PC-9 (cell line): ENCODE data around the gene MAP2K4. TPM values are rescaled to one million over a fixed set of nuclear protein-coding genes. Genes with fewer than 3 reads are reported as not detected.

Experiments used
- BruUV-seq: library from RNA; stranded (reverse); fragments of 400-500 nt; replicated peaks from 2 replicates; lab custom pipeline; 2021; lab: Mats Ljungman, UMichigan
- CTCF ChIA-PET: fragments of 300-600 bp; sonication (Branson Sonifier 250); formaldehyde crosslinking; loops from one replicate; lab custom pipeline; 2022; ENCODE audit warnings: antibody characterized with exemption; lab: Charles Lee
- POLR2A ChIA-PET: fragments of 300-600 bp; sonication (Branson Sonifier 250); formaldehyde crosslinking; loops from one replicate; lab custom pipeline; 2022; ENCODE audit warnings: antibody characterized with exemption; ENCODE audit not compliant: unreplicated experiment; lab: Charles Lee
- DNase-seq, 2 experiments: peaks; one replicate each; pipeline versions ENCODE4 v3.0.0 to v3.0.0-alpha.2; 2015 to 2022; ENCODE audit warnings: mixed read lengths in 1 of 2
- H2AFZ ChIP-seq: fragments of 200-600 bp; sonication (generic); 2 replicates; pipeline ENCODE4 v1.8.1; 2017; ENCODE audit warnings: antibody characterized with exemption
- H3F3A ChIP-seq: fragments of 200-600 bp; sonication (generic); 2 replicates; pipeline ENCODE4 v1.8.1; 2017; ENCODE audit warnings: antibody characterized with exemption, mild to moderate bottlenecking, low read depth; ENCODE audit not compliant: insufficient read depth
- H3K27ac ChIP-seq: fragments of 200-600 bp; sonication (generic); 2 replicates; pipeline ENCODE4 v1.6.1; 2016; ENCODE audit warnings: mixed run types
- H3K27me3 ChIP-seq: fragments of 200-600 bp; sonication (generic); 2 replicates; pipeline ENCODE4 v1.6.1; 2016; ENCODE audit warnings: low read depth, mixed run types; ENCODE audit not compliant: insufficient read depth
- H3K36me3 ChIP-seq: fragments of 200-600 bp; sonication (generic); 2 replicates; pipeline ENCODE4 v1.6.1; 2016; ENCODE audit warnings: low read depth, mixed run types
- H3K4me1 ChIP-seq: fragments of 200-600 bp; sonication (generic); replicated peaks from 2 replicates; pipeline ENCODE4 v1.6.1; 2016; ENCODE audit warnings: mixed run types; ENCODE audit not compliant: insufficient read depth
- H3K4me2 ChIP-seq: fragments of 200-600 bp; sonication (generic); 2 replicates; pipeline ENCODE4 v1.6.1; 2017; ENCODE audit warnings: mixed run types
- H3K4me3 ChIP-seq: fragments of 200-600 bp; sonication (generic); 2 replicates; pipeline ENCODE4 v1.6.1; 2016; ENCODE audit warnings: mixed run types
- H3K79me2 ChIP-seq: fragments of 200-600 bp; sonication (generic); 2 replicates; pipeline ENCODE4 v1.6.1; 2017; ENCODE audit warnings: low read depth, mixed run types
- H3K9me2 ChIP-seq: fragments of 200-600 bp; sonication (generic); 2 replicates; pipeline ENCODE4 v1.8.1; 2017; ENCODE audit warnings: mild to moderate bottlenecking; ENCODE audit not compliant: insufficient read depth
- H3K9me3 ChIP-seq: fragments of 200-600 bp; sonication (generic); 2 replicates; pipeline ENCODE4 v1.8.1; 2016; ENCODE audit warnings: low read depth; ENCODE audit not compliant: insufficient read depth
- H4K20me1 ChIP-seq: fragments of 200-600 bp; sonication (generic); 2 replicates; pipeline ENCODE4 v1.8.1; 2017; ENCODE audit not compliant: insufficient read depth
- EZH2 ChIP-seq: fragments of 200-600 bp; sonication (generic); IDR thresholded peaks from 2 replicates; pipeline ENCODE4 v1.8.0; 2017; ENCODE audit warnings: antibody characterized with exemption, low read depth
- intact Hi-C: fragments of 100-400 bp; cut with micrococcal nuclease; formaldehyde crosslinking; loops from one replicate; pipeline ENCODE4 v1.10.0; 2022; ENCODE audit not compliant: unreplicated experiment
- total RNA-seq: library from RNA; stranded (reverse); gene quantifications from 2 replicates; pipeline ENCODE4 v1.2.3, GENCODE V29; 2021
- TF ChIP-seq, protein P1 (sequence below): fragments of 200-600 bp; sonication (generic); conservative IDR thresholded peaks from 2 replicates; pipeline ENCODE4 v1.6.1; 2017; ENCODE audit warnings: mixed run types, antibody characterized with exemption, mild to moderate bottlenecking, moderate library complexity

Gene MAP2K4
- total RNA-seq, 1 experiment from 2014 or later: 44.3 TPM

GRCh38 chr17:12085076-12085949 lies 64.6 kb downstream of the MAP2K4 start:
- TF ChIP-seq, protein P1, sequence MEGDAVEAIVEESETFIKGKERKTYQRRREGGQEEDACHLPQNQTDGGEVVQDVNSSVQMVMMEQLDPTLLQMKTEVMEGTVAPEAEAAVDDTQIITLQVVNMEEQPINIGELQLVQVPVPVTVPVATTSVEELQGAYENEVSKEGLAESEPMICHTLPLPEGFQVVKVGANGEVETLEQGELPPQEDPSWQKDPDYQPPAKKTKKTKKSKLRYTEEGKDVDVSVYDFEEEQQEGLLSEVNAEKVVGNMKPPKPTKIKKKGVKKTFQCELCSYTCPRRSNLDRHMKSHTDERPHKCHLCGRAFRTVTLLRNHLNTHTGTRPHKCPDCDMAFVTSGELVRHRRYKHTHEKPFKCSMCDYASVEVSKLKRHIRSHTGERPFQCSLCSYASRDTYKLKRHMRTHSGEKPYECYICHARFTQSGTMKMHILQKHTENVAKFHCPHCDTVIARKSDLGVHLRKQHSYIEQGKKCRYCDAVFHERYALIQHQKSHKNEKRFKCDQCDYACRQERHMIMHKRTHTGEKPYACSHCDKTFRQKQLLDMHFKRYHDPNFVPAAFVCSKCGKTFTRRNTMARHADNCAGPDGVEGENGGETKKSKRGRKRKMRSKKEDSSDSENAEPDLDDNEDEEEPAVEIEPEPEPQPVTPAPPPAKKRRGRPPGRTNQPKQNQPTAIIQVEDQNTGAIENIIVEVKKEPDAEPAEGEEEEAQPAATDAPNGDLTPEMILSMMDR: no peak
- no peak for TF ChIP-seq EZH2
- BruUV-seq: no TSS peak
- intact Hi-C loops: no loop called here
- Histone ChIP-seq H4K20me1 (no peaks in the 10 kb centered on the region), H3K27me3 (no peaks in the 10 kb centered on the region), H3K9me3 (no peaks in the 10 kb centered on the region), H3K27ac (no peak overlapping the region), H2AFZ (no peak overlapping the region), H3K4me3 (no peak overlapping the region), H3K4me1 (0 out of 2 replicates have a peak, but pooled peaks cover 7% of the 10 kb centered on the region), H3F3A (0 out of 2 replicates have a peak, but pooled peaks cover 4% of the 10 kb centered on the region), H3K36me3 (no peaks in the 10 kb centered on the region), H3K9me2 (no peaks in the 10 kb centered on the region), H3K79me2 (no peaks in the 10 kb centered on the region), H3K4me2 (no peak overlapping the region)
- CTCF ChIA-PET: no interaction called here
- no peak for DNase-seq
- POLR2A ChIA-PET: no interaction called here

GRCh38 chr17:12088035-12088434 lies 67.4 kb downstream of the MAP2K4 start:
- intact Hi-C loops: no loop called here
- no peaks in the 10 kb centered on the region for H3K36me3 ChIP-seq
- no peaks in the 10 kb centered on the region for H3K79me2 ChIP-seq
- no peak for TF ChIP-seq EZH2
- TF ChIP-seq, protein P1: no peak
- 0 out of 2 replicates have a peak, but pooled peaks cover 7% of the 10 kb centered on the region for H3K4me1 ChIP-seq
- H3K9me2 ChIP-seq: no peaks in the 10 kb centered on the region
- ChIA-PET POLR2A (interaction anchor here (0.6 to 0.7 kb wide), 2 partner anchors 55 to 91 kb away, joined by 4 to 5 read pairs; partner anchors contain the start of gene ZNF18), CTCF (no interaction called here)
- H2AFZ ChIP-seq: no peak overlapping the region
- no peak overlapping the region for H3K4me3 ChIP-seq
- no peaks in the 10 kb centered on the region for H3K9me3 ChIP-seq
- H3K27ac ChIP-seq: no peak overlapping the region
- no peaks in the 10 kb centered on the region for H3K27me3 ChIP-seq
- DNase-seq: no peak
- H3K4me2 ChIP-seq: no peak overlapping the region
- no TSS peak for BruUV-seq
- H4K20me1 ChIP-seq: no peaks in the 10 kb centered on the region
- 0 out of 2 replicates have a peak, but pooled peaks cover 4% of the 10 kb centered on the region for H3F3A ChIP-seq

- H3K79me2 ChIP-seq: no peaks in the 10 kb centered on the region
- BruUV-seq: no TSS peak
- H3K9me3 ChIP-seq: no peaks in the 10 kb centered on the region
- H3K9me2 ChIP-seq: no peaks in the 10 kb centered on the region
- intact Hi-C loops: no loop called here
- no peak overlapping the region for H3K4me2 ChIP-seq
- no peaks in the 10 kb centered on the region for H3K36me3 ChIP-seq
- H3F3A ChIP-seq: 0 out of 2 replicates have a peak, but pooled peaks cover 4% of the 10 kb centered on the region
- no peak overlapping the region for H3K4me3 ChIP-seq
- H3K27ac ChIP-seq: no peak overlapping the region
- POLR2A ChIA-PET: interaction anchor here (0.5 kb wide), 1 partner anchor 93 kb away, joined by 3 read pairs; the partner anchor contains the start of gene ZNF18
- no peak overlapping the region for H2AFZ ChIP-seq
- CTCF ChIA-PET: no interaction called here
- 0 out of 2 replicates have a peak, but pooled peaks cover 7% of the 10 kb centered on the region for H3K4me1 ChIP-seq
- no peak for DNase-seq
- no peaks in the 10 kb centered on the region for H3K27me3 ChIP-seq
- TF ChIP-seq, protein P1: no peak
- TF ChIP-seq EZH2: no peak
- H4K20me1 ChIP-seq: no peaks in the 10 kb centered on the region
These were observed 69.2 kb downstream of the MAP2K4 start for GRCh38 chr17:12089809-12090384.
